Epithelial cell of esophagus (primary cell): ENCODE measurements around the gene PNKD.

Source experiments
- DNase-seq: peaks from one replicate; pipeline ENCODE4 v3.0.0; 2010; ENCODE audit warnings: low read depth
- H3K4me3 ChIP-seq: 2 replicates; pipeline ENCODE4 v1.5.1; 2011; ENCODE audit warnings: mild to moderate bottlenecking, low read length, control low read depth
- CTCF ChIP-seq: IDR thresholded peaks from 2 replicates; pipeline ENCODE4 v1.5.1; 2011; ENCODE audit warnings: low read depth, mild to moderate bottlenecking, low read length, control low read depth, inconsistent platforms; ENCODE audit not compliant: insufficient read depth; ENCODE audit errors: missing control alignments

The PNKD gene

GRCh38 chr2:218368621-218369153, 98.4 kb downstream of the PNKD start:
- TF ChIP-seq CTCF, result no peak
- no peak for DNase-seq
- H3K4me3 ChIP-seq, result no peak overlapping the region

GRCh38 chr2:218369330-218369729, 99.0 kb downstream of the PNKD start:
- TF ChIP-seq CTCF, result no peak
- no peak overlapping the region for H3K4me3 ChIP-seq
- no peak for DNase-seq

- TF ChIP-seq CTCF, result no peak
These were observed 100.2 kb downstream of the PNKD start for GRCh38 chr2:218370410-218371063.

GRCh38 chr2:218371983-218372350, 101.6 kb downstream of the PNKD start:
- no peak overlapping the region for H3K4me3 ChIP-seq
- DNase-seq, result no peak
- TF ChIP-seq CTCF, result no peak

More at GRCh38 chr2:218370410-218371063, 100.2 kb downstream of the PNKD start:
- no peak overlapping the region for H3K4me3 ChIP-seq
- DNase-seq, result no peak

GRCh38 chr2:218374795-218375194, 104.5 kb downstream of the PNKD start:
- H3K4me3 ChIP-seq, result no peak overlapping the region

GRCh38 chr2:218375212-218375611, 104.9 kb downstream of the PNKD start:
- DNase-seq, result peak; percentile 16
- H3K4me3 ChIP-seq, result no peak overlapping the region
- TF ChIP-seq CTCF, result no peak

More at GRCh38 chr2:218374795-218375194, 104.5 kb downstream of the PNKD start:
- DNase-seq, result no peak
- TF ChIP-seq CTCF, result no peak

GRCh38 chr2:218378053-218378452, 107.7 kb downstream of the PNKD start:
- peak; percentile 43 for DNase-seq
- no peak for TF ChIP-seq CTCF
- H3K4me3 ChIP-seq, result no peak overlapping the region
